H1 (cell line): ENCODE results near the gene NOTCH4. TPM values are rescaled to one million over a fixed set of nuclear protein-coding genes. Genes with fewer than 3 reads are reported as not detected.

ENCODE experiments used
- CTCF ChIA-PET: fragments of 300-600 bp; sonication (Branson Sonifier 250); formaldehyde crosslinking; loops from one replicate; lab custom pipeline; 2021; ENCODE audit not compliant: partially characterized antibody; lab: Charles Lee
- POLR2A ChIA-PET: fragments of 300-600 bp; sonication (Branson Sonifier 250); formaldehyde crosslinking; loops from one replicate; lab custom pipeline; 2021; ENCODE audit warnings: inconsistent platforms; ENCODE audit not compliant: partially characterized antibody; lab: Charles Lee
- DNase-seq, 2 experiments: peaks; one replicate each; pipeline versions ENCODE4 v3.0.0 to v3.0.0-alpha.2; 2010 to 2022; ENCODE audit warnings: low spot score in 2 of 2, low read depth in 1 of 2, mixed read lengths in 1 of 2
- FAIRE-seq: peaks from 2 replicates; lab custom pipeline; 2011; peaks lifted over from hg19 to GRCh38; lab: Jason Lieb, UNC
- H2AFZ ChIP-seq: 2 replicates; pipeline ENCODE4 v1.8.1; 2012; ENCODE audit warnings: low read length, inconsistent platforms
- H2AK5ac ChIP-seq: 2 replicates; pipeline ENCODE4 v1.6.1; 2013; ENCODE audit warnings: low read depth, low read length
- H2BK120ac ChIP-seq: replicated peaks from 2 replicates; pipeline ENCODE3; 2013; ENCODE audit warnings: low read depth, low read length, inconsistent platforms
- H2BK12ac ChIP-seq: 2 replicates; pipeline ENCODE4 v1.6.1; 2013; ENCODE audit warnings: low read depth, low read length
- H2BK15ac ChIP-seq: 2 replicates; pipeline ENCODE4 v1.6.1; 2013; ENCODE audit warnings: low read length
- H2BK20ac ChIP-seq: 2 replicates; pipeline ENCODE4 v1.6.1; 2013; ENCODE audit warnings: low read length
- H2BK5ac ChIP-seq: 2 replicates; pipeline ENCODE4 v1.6.1; 2013; ENCODE audit warnings: low read depth, low read length
- H3K14ac ChIP-seq: 2 replicates; pipeline ENCODE4 v1.6.1; 2013; ENCODE audit warnings: inconsistent platforms; ENCODE audit not compliant: insufficient read length
- H3K18ac ChIP-seq: 2 replicates; pipeline ENCODE4 v1.6.1; 2013; ENCODE audit warnings: low read length; ENCODE audit errors: extremely low read depth
- H3K23ac ChIP-seq: 2 replicates; pipeline ENCODE4 v1.6.1; 2013; ENCODE audit warnings: inconsistent platforms; ENCODE audit not compliant: insufficient read length
- H3K23me2 ChIP-seq: 2 replicates; pipeline ENCODE4 v1.6.1; 2013; ENCODE audit warnings: low read depth, low read length
- H3K27ac ChIP-seq: 2 replicates; pipeline ENCODE4 v1.6.1; 2011; ENCODE audit warnings: low read depth, low read length, inconsistent platforms
- H3K27me3 ChIP-seq, 4 experiments: replicated peaks in 1 of 4; 1 replicate in 1 of 4; 2 replicates in 3 of 4; pipeline versions ENCODE4 v1.6.1 to v1.8.1; 2011 to 2013; ENCODE audit warnings: low read length in 3 of 4, mild to moderate bottlenecking in 3 of 4, inconsistent platforms in 2 of 4, mixed read lengths in 2 of 4, moderate library complexity in 1 of 4; ENCODE audit not compliant: control insufficient read depth in 3 of 4, insufficient read depth in 3 of 4; ENCODE audit errors: extremely low read depth in 1 of 4
- H3K36me3 ChIP-seq, 4 experiments: 2 replicates each; pipeline versions ENCODE4 v1.6.1 to v1.8.1; 2011 to 2013; ENCODE audit warnings: mild to moderate bottlenecking in 4 of 4, low read length in 3 of 4, moderate library complexity in 2 of 4, control low read depth in 1 of 4, inconsistent platforms in 1 of 4; ENCODE audit not compliant: insufficient read depth in 4 of 4, control insufficient read depth in 2 of 4
- H3K4ac ChIP-seq: replicated peaks from 2 replicates; pipeline ENCODE3; 2013; ENCODE audit warnings: low read length, low read depth, mixed read lengths, inconsistent platforms; ENCODE audit not compliant: insufficient read length
- H3K4me1 ChIP-seq, 4 experiments: replicated peaks in 1 of 4; 1 replicate in 1 of 4; 2 replicates in 3 of 4; pipeline versions ENCODE4 v1.6.1 to v1.8.1; 2011 to 2013; ENCODE audit warnings: low read length in 3 of 4, inconsistent platforms in 2 of 4, mixed read lengths in 1 of 4; ENCODE audit not compliant: insufficient read depth in 4 of 4, control insufficient read depth in 3 of 4
- H3K4me2 ChIP-seq, 2 experiments: 2 replicates each; pipeline versions ENCODE4 v1.6.1 to v1.8.1; 2011 to 2013; ENCODE audit warnings: low read depth in 2 of 2, low read length in 2 of 2, control low read depth in 1 of 2, inconsistent platforms in 1 of 2, mild to moderate bottlenecking in 1 of 2; ENCODE audit not compliant: insufficient read depth in 1 of 2
- H3K4me3 ChIP-seq, 4 experiments: fragments of 200-600, 300-600 bp in 1 of 4; sonication (generic), shearing (Covaris generic), sonication (Bioruptor Twin) in 1 of 4; 2 replicates each; pipeline versions ENCODE4 v1.5.1 to v1.8.1; 2011 to 2016; ENCODE audit warnings: low read length in 4 of 4, low read depth in 3 of 4, control low read depth in 2 of 4, inconsistent platforms in 2 of 4, mild to moderate bottlenecking in 2 of 4, mixed read lengths in 1 of 4, moderate library complexity in 1 of 4; ENCODE audit not compliant: insufficient read depth in 2 of 4; ENCODE audit errors: extremely low read depth in 1 of 4
- H3K56ac ChIP-seq: replicated peaks from 2 replicates; pipeline ENCODE3; 2013; ENCODE audit warnings: low read depth, mild to moderate bottlenecking, mixed read lengths, low read length, inconsistent platforms; ENCODE audit not compliant: insufficient read length
- H3K79me1 ChIP-seq: 2 replicates; pipeline ENCODE4 v1.6.1; 2013; ENCODE audit warnings: low read depth, low read length, control low read depth
- H3K79me2 ChIP-seq, 2 experiments: 2 replicates each; pipeline versions ENCODE4 v1.6.1 to v1.8.1; 2012 to 2013; ENCODE audit warnings: low read length in 2 of 2, mild to moderate bottlenecking in 2 of 2, inconsistent platforms in 1 of 2; ENCODE audit not compliant: insufficient read depth in 2 of 2, control insufficient read depth in 1 of 2
- H3K9ac ChIP-seq, 4 experiments: replicated peaks in 1 of 4; 1 replicate in 1 of 4; 2 replicates in 3 of 4; pipeline versions ENCODE4 v1.6.1 to v1.8.1; 2011 to 2013; ENCODE audit warnings: low read depth in 3 of 4, low read length in 3 of 4, control low read depth in 2 of 4, mild to moderate bottlenecking in 2 of 4, moderate library complexity in 2 of 4, inconsistent platforms in 1 of 4; ENCODE audit errors: extremely low read depth in 1 of 4
- H3K9me3 ChIP-seq, 2 experiments: 2 replicates each; pipeline versions ENCODE4 v1.6.1 to v1.8.1; 2012 to 2013; ENCODE audit warnings: mild to moderate bottlenecking in 2 of 2, moderate library complexity in 2 of 2, control low read depth in 1 of 2, inconsistent platforms in 1 of 2, low read depth in 1 of 2, low read length in 1 of 2, mixed read lengths in 1 of 2; ENCODE audit not compliant: insufficient read depth in 2 of 2
- H4K20me1 ChIP-seq, 2 experiments: replicated peaks in 1 of 2; 2 replicates each; pipeline versions ENCODE3 to v1.8.1; 2011 to 2013; ENCODE audit warnings: inconsistent platforms in 2 of 2, low read length in 2 of 2, mild to moderate bottlenecking in 1 of 2; ENCODE audit not compliant: insufficient read depth in 2 of 2, control insufficient read depth in 1 of 2
- H4K5ac ChIP-seq: 2 replicates; pipeline ENCODE4 v1.6.1; 2013; ENCODE audit warnings: low read length, low read depth, mixed read lengths, inconsistent platforms; ENCODE audit not compliant: insufficient read length
- H4K8ac ChIP-seq: 2 replicates; pipeline ENCODE4 v1.8.0; 2013; ENCODE audit warnings: mild to moderate bottlenecking, moderate library complexity, low read length, inconsistent platforms; ENCODE audit not compliant: insufficient read depth; ENCODE audit errors: extremely low read depth
- H4K91ac ChIP-seq: replicated peaks from 2 replicates; pipeline ENCODE3; 2013; ENCODE audit warnings: low read length, mixed read lengths, inconsistent platforms; ENCODE audit not compliant: insufficient read length
- CREB1 ChIP-seq: IDR thresholded peaks from 2 replicates; pipeline ENCODE4 v1.6.1; 2012; ENCODE audit warnings: inconsistent platforms
- RAD21 ChIP-seq, 2 experiments: IDR thresholded peaks in 1 of 2; conservative IDR thresholded peaks in 1 of 2; 2 replicates each; pipeline ENCODE4 v1.6.1; 2011; ENCODE audit warnings: low read depth in 2 of 2, low read length in 2 of 2, improper control_type of control experiment in 1 of 2, inconsistent platforms in 1 of 2, mild to moderate bottlenecking in 1 of 2, moderate library complexity in 1 of 2
- RFX5 ChIP-seq: IDR thresholded peaks from 2 replicates; pipeline ENCODE4 v1.6.1; 2011; ENCODE audit warnings: low read depth, low read length, improper control_type of control experiment, borderline replicate concordance
- WGBS, 2 experiments: shearing (Covaris generic) in 1 of 2; methylation state at CpG; one replicate each; pipeline versions ENCODE4 v1.1.6 to v1.1.7; 2013 to 2015; ENCODE audit warnings: low lambda C conversion rate in 2 of 2, mixed read lengths in 2 of 2, inconsistent platforms in 1 of 2, low coverage in 1 of 2, missing lambda C conversion rate in 1 of 2; ENCODE audit not compliant: insufficient replicate concordance in 2 of 2, insufficient coverage in 1 of 2, insufficient read length in 1 of 2; ENCODE audit errors: extremely low coverage in 1 of 2, missing lambda C conversion rate in 1 of 2; 5-methylcytosine and 5-hydroxymethylcytosine counted together
- polyA plus RNA-seq, 7 experiments: library from polyadenylated mRNA; depleted of rRNA in 3 of 7; stranded (reverse) in 5 of 7; unstranded in 2 of 7; fragments of >200 nt in 5 of 7; fragments of 200-250 nt in 2 of 7; gene quantifications; 1 replicate in 5 of 7; 2 replicates in 1 of 7; 4 replicates in 1 of 7; pipeline versions ENCODE4 v1.2.1 to v1.2.3, GENCODE V29; 2011 to 2013; ENCODE audit warnings: missing spikeins in 2 of 7, mixed read lengths in 2 of 7
- total RNA-seq: library from RNA; stranded (reverse); fragmentation: NEBNext Ultra II Directional; extraction: Animal tissue kit (Norgen Biotek cat#: 25700); gene quantifications from 2 replicates; pipeline ENCODE4 v1.2.1, GENCODE V29; 2021

The NOTCH4 gene
- total and polyA plus RNA-seq, 2 of the 8 experiments (the other 6 are each of a cell fraction or from before 2014, with no cell fraction given) = 1.9 to 2.8 TPM

DNA sequence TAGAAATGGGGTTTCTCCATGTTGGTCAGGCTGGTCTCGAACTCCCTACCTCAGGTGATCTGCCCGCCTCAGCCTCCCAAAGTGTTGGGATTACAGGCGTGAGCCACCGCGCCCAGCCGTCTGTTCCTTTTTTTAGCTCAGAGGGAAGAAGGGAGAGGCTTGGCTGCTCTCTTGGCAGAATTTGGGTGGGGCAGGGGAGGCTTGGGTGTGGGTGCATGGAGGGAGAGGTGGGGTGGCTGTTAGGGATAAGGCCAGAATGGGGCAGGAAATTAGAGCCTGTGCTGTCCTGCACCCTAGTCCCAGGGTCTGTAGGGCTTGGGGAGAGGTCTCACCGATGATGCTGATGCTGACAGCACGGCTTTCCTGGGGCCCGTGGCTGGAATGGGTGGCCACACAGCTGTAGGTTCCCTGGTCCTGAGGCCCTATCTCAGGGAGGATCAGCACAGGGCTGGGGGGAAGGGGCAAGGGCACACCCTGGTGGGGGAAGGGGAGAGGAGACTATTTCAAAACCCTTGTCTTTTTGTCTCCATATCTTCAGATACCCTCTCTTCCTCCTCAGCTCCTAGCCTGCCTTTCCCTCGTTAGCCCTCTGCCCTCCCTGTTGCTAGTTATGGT is 41.8 kb downstream of the NOTCH4 start:
- Histone ChIP-seq H3K14ac (no peak overlapping the region), H2BK5ac (peak overlapping the region; percentile 4; the same call in 1 of the 2 replicates), H3K27ac (no peak overlapping the region; the same call in 1 of the 2 replicates), H2AFZ (no peak overlapping the region), H4K91ac (no peak overlapping the region), H3K4me2 (0 out of 4 replicates have a peak overlapping the region, but pooled peaks of 1 of the 2 experiments have one; percentile 1), H3K9me3 (no peaks in the 10 kb centered on the region), H3K79me2 (peaks cover 0 to 12% of the 10 kb centered on the region in 2 experiments; a peak in 2 of 4 replicates), H3K27me3 (no peaks in the 10 kb centered on the region; a peak in 1 of 7 replicates), H3K4ac (no peak overlapping the region), H3K18ac (no peak overlapping the region), H2BK120ac (no peak overlapping the region), H4K8ac (no peak overlapping the region), H3K79me1 (peaks cover 4% of the 10 kb centered on the region; the same call in 1 of the 2 replicates), H2BK15ac (no peak overlapping the region), H3K4me3 (no peak overlapping the region), H2BK12ac (no peak overlapping the region), H3K4me1 (peaks cover 0 to 8% (median under 1%) of the 10 kb centered on the region in 4 experiments; a peak in 4 of 7 replicates), H3K56ac (no peak overlapping the region), H2AK5ac (no peak overlapping the region), H3K23ac (no peak overlapping the region), H3K9ac (no peak overlapping the region), H3K23me2 (peaks cover 13% of the 10 kb centered on the region), H4K20me1 (peaks cover 0 to 3% of the 10 kb centered on the region in 2 experiments), H3K36me3 (peaks cover 6 to 33% (median 25%) of the 10 kb centered on the region in 4 experiments), H4K5ac (no peak overlapping the region), H2BK20ac (no peak overlapping the region)
- POLR2A ChIA-PET = interaction anchor here (1.0 to 7.9 kb wide), 6 partner anchors 11 to 789 kb away, joined by 3 to 194 read pairs (median 4); partner anchors contain the start of genes GPSM3, PBX2 and PRRT1
- DNase-seq = no peak
- TF ChIP-seq RAD21 (IDR thresholded peaks at IDR 0.05 in 1 of 2, conservative IDR thresholded peaks at IDR 0.05 in 1 of 2; ENCODE audit: low read depth in 2 of 2, low read length in 2 of 2) (peak; percentile 18 to 24; a peak in 2 of 4 replicates), CREB1 (no peak), RFX5 (no peak)
- WGBS, 2 experiments = 98% methylated on average over 4 of the region's 10 CpGs; no CpG with 5 or more reads in 1 of the 2 experiments
- no peak for FAIRE-seq
- CTCF ChIA-PET = interaction anchor here (1.1 to 2.0 kb wide), 6 partner anchors 15 to 65 kb away, joined by 3 to 8 read pairs (median 4); partner anchors contain the start of gene EGFL8
